GM18858 (cell line): ENCODE data around the gene MOBP.

ENCODE experiments used
- ATAC-seq: cut with Tn5 transposase; IDR thresholded peaks from one replicate; pipeline ENCODE4 v1.9.1; 2021; ENCODE audit not compliant: unreplicated experiment

MOBP gene

DNA sequence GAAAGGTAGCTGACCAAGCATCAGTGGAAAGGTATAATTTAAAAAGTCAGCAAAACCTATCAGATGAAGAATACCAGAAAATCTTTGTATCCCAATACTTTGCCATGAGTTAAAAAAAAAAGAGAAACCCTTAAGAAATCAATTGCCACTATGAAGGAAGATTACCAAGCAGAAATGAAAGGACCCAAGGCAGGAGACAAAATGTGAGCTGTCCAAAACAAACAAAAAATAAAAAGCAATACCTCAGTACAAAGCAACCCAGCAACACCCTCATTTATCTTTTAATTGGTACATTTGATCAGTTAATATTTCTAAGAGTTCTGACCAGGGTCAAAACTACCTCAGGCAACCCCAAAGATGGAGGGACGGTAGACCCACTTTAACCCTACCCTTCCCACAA lies 65.3 kb downstream of the MOBP start:
- no peak for ATAC-seq

DNA sequence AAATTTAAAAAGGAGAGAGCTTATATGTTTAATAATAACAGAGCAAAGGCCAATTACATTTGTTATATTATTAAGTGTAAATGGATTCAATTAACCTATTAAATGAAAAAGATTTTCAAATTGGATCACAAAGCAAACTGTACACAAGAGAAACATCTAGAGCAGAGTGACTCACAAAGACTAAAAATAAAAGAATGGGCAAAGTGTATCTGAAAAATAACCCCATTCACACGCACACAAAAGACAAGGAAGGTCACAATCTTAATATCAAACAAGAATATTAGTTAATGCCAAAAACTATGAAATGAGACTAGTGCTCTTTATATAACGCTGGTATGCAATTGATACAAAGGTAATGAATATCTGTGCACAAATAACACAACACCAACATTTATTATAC lies 65.7 kb downstream of the MOBP start:
- ATAC-seq = no peak

DNA sequence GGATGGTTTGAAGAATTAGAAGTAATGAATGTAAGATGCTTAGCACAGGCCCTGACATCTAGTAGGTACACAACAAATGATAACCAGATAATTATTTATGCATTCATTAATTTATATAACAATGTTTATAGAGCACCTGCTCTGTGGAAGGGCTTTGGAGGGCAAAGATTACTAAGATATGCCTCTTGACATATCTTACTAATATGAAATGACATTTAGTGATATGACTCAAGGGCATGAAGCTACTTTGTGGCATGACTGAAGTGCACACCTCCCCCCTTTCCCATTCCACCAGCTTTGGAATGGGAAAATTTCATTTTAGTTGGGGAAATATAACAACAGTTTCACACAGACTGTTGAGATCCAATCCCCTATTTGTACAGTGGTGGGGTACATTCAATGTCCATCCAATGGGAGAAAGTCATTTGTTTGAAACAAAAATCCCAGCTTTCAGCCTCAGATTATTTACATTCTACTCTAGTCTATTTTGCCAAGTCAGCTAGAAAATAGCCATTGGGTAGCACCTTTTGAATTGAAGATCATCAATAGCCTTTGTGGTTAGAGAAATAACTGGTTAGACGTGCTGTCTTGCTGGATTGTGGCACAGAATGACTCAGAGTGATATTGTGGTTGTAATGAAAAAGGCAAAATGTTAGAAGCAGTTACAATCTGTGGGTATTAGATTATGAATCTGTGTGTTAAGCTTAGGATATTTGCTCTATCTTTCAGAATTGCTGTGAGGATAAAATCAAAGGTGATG lies 72.9 kb downstream of the MOBP start:
- no peak for ATAC-seq

DNA sequence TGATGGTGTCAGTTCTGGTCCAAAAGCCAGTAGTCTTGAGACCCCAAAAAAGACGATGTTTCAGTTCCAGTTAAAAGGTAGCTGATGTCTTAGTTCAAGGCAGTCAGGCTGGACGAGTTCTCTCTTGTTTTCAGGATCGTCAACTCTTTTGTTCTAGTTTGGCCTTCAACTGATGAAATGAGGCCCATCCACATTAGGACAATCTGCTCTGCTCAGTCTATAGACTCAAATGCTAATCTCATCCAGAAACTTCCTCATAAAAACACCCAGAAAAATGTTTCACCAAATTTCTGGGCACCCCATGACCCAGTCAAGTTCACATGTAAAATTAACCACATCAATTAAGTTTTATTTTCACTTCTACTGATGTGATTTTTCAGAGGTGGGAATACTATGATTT lies 74.0 kb downstream of the MOBP start:
- no peak for ATAC-seq

DNA sequence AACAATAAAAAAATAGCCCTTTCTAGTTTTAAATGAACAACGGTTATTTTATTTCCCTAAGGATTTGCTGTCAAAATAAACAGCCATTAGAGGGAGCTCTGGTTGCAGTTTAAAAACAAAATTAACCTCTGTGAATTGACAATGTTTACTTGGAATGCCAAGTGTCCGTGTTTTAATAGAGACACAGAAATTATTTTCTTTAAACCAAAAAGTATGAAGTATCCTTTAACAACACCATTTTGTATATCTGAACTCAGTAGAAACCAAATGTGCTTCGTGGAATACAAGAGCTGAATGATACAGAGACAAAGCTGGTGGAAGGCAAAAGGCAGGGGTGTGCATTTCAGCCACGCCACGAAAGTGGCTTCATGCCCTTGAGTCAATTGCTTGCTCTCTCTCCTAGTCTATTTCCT lies 74.4 kb downstream of the MOBP start:
- ATAC-seq = no peak

DNA sequence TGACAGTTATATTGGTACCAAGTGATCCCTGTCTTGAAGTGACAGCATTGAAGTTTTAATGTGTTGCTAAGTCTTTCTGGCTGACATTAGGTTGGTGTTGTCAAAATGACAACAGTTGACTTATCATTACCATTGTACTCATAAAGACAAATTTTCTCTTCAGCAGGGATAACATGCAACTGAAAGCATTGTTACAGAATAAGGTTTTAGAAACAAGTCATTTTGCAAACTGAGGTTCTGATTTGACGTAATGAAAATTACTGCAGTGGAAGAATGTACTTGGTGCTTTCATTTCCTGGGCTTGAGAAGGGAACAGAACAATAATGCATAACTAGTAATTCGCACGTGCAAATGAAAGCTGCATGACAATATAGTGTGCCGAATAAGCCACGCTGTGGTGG lies 75.1 kb downstream of the MOBP start:
- ATAC-seq = no peak

DNA sequence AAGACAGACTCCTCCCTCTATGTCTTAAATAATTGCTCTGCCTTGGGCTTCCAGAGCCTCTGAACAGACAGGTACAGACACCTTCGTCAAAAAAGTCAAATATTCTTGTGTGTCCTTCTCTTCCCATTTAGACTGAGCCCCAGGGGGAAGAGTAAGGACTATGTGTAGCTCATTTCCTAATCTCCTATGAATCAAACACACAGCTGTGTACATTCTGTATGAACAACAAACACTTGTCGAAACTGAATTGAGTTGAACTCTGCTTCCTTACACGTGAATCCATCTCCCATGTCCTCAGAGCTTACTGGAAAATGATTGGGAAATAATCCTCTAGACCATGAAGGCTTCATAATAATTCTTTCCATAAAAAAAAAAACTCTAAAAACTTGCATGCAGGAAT lies 80.8 kb downstream of the MOBP start:
- no peak for ATAC-seq

DNA sequence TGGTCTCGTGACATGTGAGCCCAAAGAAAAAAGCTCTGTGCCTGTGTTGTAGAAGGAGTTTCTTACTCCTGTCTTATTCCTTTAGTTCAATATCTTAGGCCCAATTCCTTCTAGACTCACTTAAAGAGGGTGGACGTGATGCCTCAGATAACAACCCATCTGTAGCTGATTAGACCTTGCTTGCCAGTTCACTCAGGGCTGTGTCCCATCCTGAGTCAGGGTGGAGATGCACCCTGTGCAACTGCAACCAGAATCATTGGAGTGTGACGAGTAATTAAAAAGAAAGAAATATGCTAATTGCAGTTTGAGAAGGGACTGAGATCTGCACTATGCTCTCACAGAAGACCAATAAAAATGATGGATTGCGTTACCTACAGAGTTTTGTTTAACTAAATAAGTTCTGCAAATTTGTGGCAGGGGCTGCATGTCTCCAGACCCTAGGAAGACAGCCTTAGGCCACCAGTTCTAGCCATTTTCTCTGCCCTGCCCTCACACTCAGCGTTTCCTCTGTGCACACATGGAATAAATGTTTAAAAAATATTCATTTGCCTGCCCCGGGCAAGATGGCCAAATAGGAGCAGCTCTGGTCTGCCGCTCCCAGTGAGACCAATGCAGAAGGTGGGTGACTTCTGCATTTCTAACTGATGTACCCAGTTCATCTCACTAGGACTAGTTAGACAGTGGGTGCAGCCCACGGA lies 83.0 kb downstream of the MOBP start:
- no peak for ATAC-seq
